Liver (tissue), 9 donors: Measurements from ENCODE around the gene ZNF785. TPM values are rescaled to one million over a fixed set of nuclear protein-coding genes. Genes with fewer than 3 reads are reported as not detected.

Experiments
- DNase-seq: peaks from one replicate; pipeline ENCODE4 v3.0.0-alpha.2; 2017; ENCODE audit warnings: low spot score
- H3K27ac ChIP-seq, 2 donors: one replicate each; pipeline ENCODE4 v1.7.0; 2013; ENCODE audit warnings: inconsistent platforms in 2 of 2, low read length in 2 of 2, control low read depth in 1 of 2, low read depth in 1 of 2, mild to moderate bottlenecking in 1 of 2
- H3K27me3 ChIP-seq, 4 donors: one replicate each; pipeline versions ENCODE4 v1.6.1 to v1.7.0; 2013; ENCODE audit warnings: low read length in 3 of 4, inconsistent platforms in 1 of 4, mild to moderate bottlenecking in 1 of 4, moderate library complexity in 1 of 4; ENCODE audit not compliant: control insufficient read depth in 4 of 4, insufficient read depth in 4 of 4
- H3K36me3 ChIP-seq, 4 donors: one replicate each; pipeline versions ENCODE4 v1.6.1 to v1.7.0; 2013; ENCODE audit warnings: low read length in 3 of 4, mild to moderate bottlenecking in 3 of 4, low read depth in 1 of 4, moderate library complexity in 1 of 4; ENCODE audit not compliant: control insufficient read depth in 4 of 4, insufficient read depth in 3 of 4
- H3K4me1 ChIP-seq, 4 donors: one replicate each; pipeline versions ENCODE4 v1.6.1 to v1.7.0; 2013; ENCODE audit warnings: low read length in 3 of 4, mild to moderate bottlenecking in 3 of 4, moderate library complexity in 1 of 4; ENCODE audit not compliant: control insufficient read depth in 4 of 4, insufficient read depth in 4 of 4
- H3K4me3 ChIP-seq, 3 donors: one replicate each; pipeline versions ENCODE4 v1.6.1 to v1.7.0; 2013; ENCODE audit warnings: low read length in 3 of 3, control low read depth in 1 of 3, low read depth in 1 of 3, mild to moderate bottlenecking in 1 of 3
- H3K9ac ChIP-seq, 2 donors: one replicate each; pipeline ENCODE4 v1.7.0; 2013; ENCODE audit warnings: low read length in 2 of 2, mild to moderate bottlenecking in 2 of 2, moderate library complexity in 2 of 2, control low read depth in 1 of 2, low read depth in 1 of 2
- H3K9me3 ChIP-seq, 4 donors: one replicate each; pipeline versions ENCODE4 v1.6.1 to v1.7.0; 2013; ENCODE audit warnings: low read length in 3 of 4; ENCODE audit not compliant: control insufficient read depth in 4 of 4
- EGR1 ChIP-seq, 2 donors: IDR thresholded peaks; 2 replicates each; pipeline ENCODE4 v1.6.1; 2016 to 2018; ENCODE audit warnings: antibody characterized with exemption in 2 of 2, low read depth in 2 of 2
- FOXA1 ChIP-seq: IDR thresholded peaks from 2 replicates; pipeline ENCODE4 v1.6.1; 2016; ENCODE audit warnings: antibody characterized with exemption
- FOXA2 ChIP-seq: IDR thresholded peaks from 2 replicates; pipeline ENCODE4 v1.6.1; 2016; ENCODE audit warnings: antibody characterized with exemption
- GABPA ChIP-seq, 2 donors: IDR thresholded peaks in 1 of 2; conservative IDR thresholded peaks in 1 of 2; 2 replicates each; pipeline ENCODE4 v1.6.1; 2016; ENCODE audit warnings: antibody characterized with exemption in 2 of 2, mild to moderate bottlenecking in 1 of 2, moderate library complexity in 1 of 2
- HNF4A ChIP-seq, 2 donors: conservative IDR thresholded peaks; 2 replicates each; pipeline ENCODE4 v1.6.1; 2016; ENCODE audit warnings: antibody characterized with exemption in 2 of 2, mild to moderate bottlenecking in 2 of 2
- HNF4G ChIP-seq: IDR thresholded peaks from 2 replicates; pipeline ENCODE4 v1.6.1; 2016; ENCODE audit warnings: antibody characterized with exemption
- MAX ChIP-seq: IDR thresholded peaks from 2 replicates; pipeline ENCODE4 v1.6.1; 2016; ENCODE audit warnings: antibody characterized with exemption
- NR2F2 ChIP-seq: IDR thresholded peaks from 2 replicates; pipeline ENCODE4 v1.6.1; 2016; ENCODE audit warnings: antibody characterized with exemption
- RAD21 ChIP-seq, 2 donors: IDR thresholded peaks; 2 replicates each; pipeline ENCODE4 v1.6.1; 2016; ENCODE audit warnings: antibody characterized with exemption in 2 of 2, mild to moderate bottlenecking in 2 of 2
- SP1 ChIP-seq: IDR thresholded peaks from 2 replicates; pipeline ENCODE4 v1.6.1; 2018; ENCODE audit warnings: antibody characterized with exemption, mild to moderate bottlenecking
- TAF1 ChIP-seq: conservative IDR thresholded peaks from 2 replicates; pipeline ENCODE4 v1.6.1; 2016; ENCODE audit warnings: antibody characterized with exemption, mild to moderate bottlenecking
- YY1 ChIP-seq: IDR thresholded peaks from 2 replicates; pipeline ENCODE4 v1.6.1; 2016; ENCODE audit warnings: antibody characterized with exemption, mild to moderate bottlenecking
- WGBS: extraction: QIAGEN DNeasy Blood & Tissue Kit; methylation state at CpG from one replicate; pipeline ENCODE4 v1.1.7; 2013; 5-methylcytosine and 5-hydroxymethylcytosine counted together
- polyA plus RNA-seq, 2 donors: library from polyadenylated mRNA; stranded (reverse) in 1 of 2; unstranded in 1 of 2; fragments of 200-250 nt in 1 of 2; fragments of >200 nt in 1 of 2; fragmentation: Nextera tagmentation in 1 of 2; extraction: Ambion mirVana in 1 of 2; gene quantifications; one replicate each; pipeline versions ENCODE4 v1.2.1 to v1.2.3, GENCODE V29; 2013 to 2015
- total RNA-seq, 2 donors: library from RNA; depleted of rRNA; stranded (reverse); fragments of >200 nt; gene quantifications; one replicate each; pipeline ENCODE4 v1.2.3, GENCODE V29; 2014
- TF ChIP-seq, protein P1 (sequence below): IDR thresholded peaks from 2 replicates; pipeline ENCODE4 v1.6.1; 2016; ENCODE audit warnings: antibody characterized with exemption, mild to moderate bottlenecking
- TF ChIP-seq, protein P2 (sequence below): fragments of 150-350 bp; IDR thresholded peaks from 2 replicates; pipeline ENCODE4 v1.5.1; 2017; ENCODE audit warnings: improper control_type of control experiment, low read depth, low read length; ENCODE audit not compliant: missing input control
- TF ChIP-seq, protein P3 (sequence below): IDR thresholded peaks from 2 replicates; pipeline ENCODE4 v1.6.1; 2016; ENCODE audit warnings: antibody characterized with exemption
- TF ChIP-seq, protein P4 (sequence below): IDR thresholded peaks from 2 replicates; pipeline ENCODE4 v1.6.1; 2016; ENCODE audit warnings: antibody characterized with exemption
- donor health status: healthy.
- donor health status: healthy.
- donor health status: healthy.
- donor health status: healthy.
- donor health status: healthy.

Gene ZNF785
- total and polyA plus RNA-seq, 4 donors: 1.8 to 5.9 (median 3.3) TPM

- TF ChIP-seq, protein P1, sequence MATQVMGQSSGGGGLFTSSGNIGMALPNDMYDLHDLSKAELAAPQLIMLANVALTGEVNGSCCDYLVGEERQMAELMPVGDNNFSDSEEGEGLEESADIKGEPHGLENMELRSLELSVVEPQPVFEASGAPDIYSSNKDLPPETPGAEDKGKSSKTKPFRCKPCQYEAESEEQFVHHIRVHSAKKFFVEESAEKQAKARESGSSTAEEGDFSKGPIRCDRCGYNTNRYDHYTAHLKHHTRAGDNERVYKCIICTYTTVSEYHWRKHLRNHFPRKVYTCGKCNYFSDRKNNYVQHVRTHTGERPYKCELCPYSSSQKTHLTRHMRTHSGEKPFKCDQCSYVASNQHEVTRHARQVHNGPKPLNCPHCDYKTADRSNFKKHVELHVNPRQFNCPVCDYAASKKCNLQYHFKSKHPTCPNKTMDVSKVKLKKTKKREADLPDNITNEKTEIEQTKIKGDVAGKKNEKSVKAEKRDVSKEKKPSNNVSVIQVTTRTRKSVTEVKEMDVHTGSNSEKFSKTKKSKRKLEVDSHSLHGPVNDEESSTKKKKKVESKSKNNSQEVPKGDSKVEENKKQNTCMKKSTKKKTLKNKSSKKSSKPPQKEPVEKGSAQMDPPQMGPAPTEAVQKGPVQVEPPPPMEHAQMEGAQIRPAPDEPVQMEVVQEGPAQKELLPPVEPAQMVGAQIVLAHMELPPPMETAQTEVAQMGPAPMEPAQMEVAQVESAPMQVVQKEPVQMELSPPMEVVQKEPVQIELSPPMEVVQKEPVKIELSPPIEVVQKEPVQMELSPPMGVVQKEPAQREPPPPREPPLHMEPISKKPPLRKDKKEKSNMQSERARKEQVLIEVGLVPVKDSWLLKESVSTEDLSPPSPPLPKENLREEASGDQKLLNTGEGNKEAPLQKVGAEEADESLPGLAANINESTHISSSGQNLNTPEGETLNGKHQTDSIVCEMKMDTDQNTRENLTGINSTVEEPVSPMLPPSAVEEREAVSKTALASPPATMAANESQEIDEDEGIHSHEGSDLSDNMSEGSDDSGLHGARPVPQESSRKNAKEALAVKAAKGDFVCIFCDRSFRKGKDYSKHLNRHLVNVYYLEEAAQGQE: no peak
- no peak for TF ChIP-seq NR2F2
These were observed 15.5 kb downstream of the ZNF785 start (continued) for GRCh38 chr16:30569746-30570635.

GRCh38 chr16:30569281-30569680 lies 16.2 kb downstream of the ZNF785 start:
- H3K36me3 ChIP-seq: peaks cover 0 to 1% (median 0%) of the 10 kb centered on the region in 4 donors
- no peak overlapping the region for H3K27ac ChIP-seq
- no peak for DNase-seq
- 98% methylated on average over 3 of the region's 3 CpGs for WGBS
- no peaks in the 10 kb centered on the region for H3K27me3 ChIP-seq
- H3K4me1 ChIP-seq: peaks cover 3 to 20% (median 13%) of the 10 kb centered on the region in 4 donors
- H3K9ac ChIP-seq: no peak overlapping the region
- H3K4me3 ChIP-seq: no peak overlapping the region
- TF ChIP-seq HNF4G: no peak
- no peak for TF ChIP-seq RAD21 (IDR thresholded peaks at IDR 0.05)
- no peak for TF ChIP-seq NR2F2
- TF ChIP-seq GABPA (IDR thresholded peaks at IDR 0.05 in 1 of 2, conservative IDR thresholded peaks at IDR 0.05 in 1 of 2): no peak
- TF ChIP-seq, protein P2, sequence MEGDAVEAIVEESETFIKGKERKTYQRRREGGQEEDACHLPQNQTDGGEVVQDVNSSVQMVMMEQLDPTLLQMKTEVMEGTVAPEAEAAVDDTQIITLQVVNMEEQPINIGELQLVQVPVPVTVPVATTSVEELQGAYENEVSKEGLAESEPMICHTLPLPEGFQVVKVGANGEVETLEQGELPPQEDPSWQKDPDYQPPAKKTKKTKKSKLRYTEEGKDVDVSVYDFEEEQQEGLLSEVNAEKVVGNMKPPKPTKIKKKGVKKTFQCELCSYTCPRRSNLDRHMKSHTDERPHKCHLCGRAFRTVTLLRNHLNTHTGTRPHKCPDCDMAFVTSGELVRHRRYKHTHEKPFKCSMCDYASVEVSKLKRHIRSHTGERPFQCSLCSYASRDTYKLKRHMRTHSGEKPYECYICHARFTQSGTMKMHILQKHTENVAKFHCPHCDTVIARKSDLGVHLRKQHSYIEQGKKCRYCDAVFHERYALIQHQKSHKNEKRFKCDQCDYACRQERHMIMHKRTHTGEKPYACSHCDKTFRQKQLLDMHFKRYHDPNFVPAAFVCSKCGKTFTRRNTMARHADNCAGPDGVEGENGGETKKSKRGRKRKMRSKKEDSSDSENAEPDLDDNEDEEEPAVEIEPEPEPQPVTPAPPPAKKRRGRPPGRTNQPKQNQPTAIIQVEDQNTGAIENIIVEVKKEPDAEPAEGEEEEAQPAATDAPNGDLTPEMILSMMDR: no peak
- TF ChIP-seq MAX: no peak
- no peak for TF ChIP-seq FOXA2
- no peak for TF ChIP-seq EGR1 (IDR thresholded peaks at IDR 0.05; ENCODE audit: low read depth in 2 of 2)
- TF ChIP-seq YY1: no peak
- no peak for TF ChIP-seq SP1
- TF ChIP-seq, protein P3, sequence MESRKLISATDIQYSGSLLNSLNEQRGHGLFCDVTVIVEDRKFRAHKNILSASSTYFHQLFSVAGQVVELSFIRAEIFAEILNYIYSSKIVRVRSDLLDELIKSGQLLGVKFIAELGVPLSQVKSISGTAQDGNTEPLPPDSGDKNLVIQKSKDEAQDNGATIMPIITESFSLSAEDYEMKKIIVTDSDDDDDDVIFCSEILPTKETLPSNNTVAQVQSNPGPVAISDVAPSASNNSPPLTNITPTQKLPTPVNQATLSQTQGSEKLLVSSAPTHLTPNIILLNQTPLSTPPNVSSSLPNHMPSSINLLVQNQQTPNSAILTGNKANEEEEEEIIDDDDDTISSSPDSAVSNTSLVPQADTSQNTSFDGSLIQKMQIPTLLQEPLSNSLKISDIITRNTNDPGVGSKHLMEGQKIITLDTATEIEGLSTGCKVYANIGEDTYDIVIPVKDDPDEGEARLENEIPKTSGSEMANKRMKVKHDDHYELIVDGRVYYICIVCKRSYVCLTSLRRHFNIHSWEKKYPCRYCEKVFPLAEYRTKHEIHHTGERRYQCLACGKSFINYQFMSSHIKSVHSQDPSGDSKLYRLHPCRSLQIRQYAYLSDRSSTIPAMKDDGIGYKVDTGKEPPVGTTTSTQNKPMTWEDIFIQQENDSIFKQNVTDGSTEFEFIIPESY: no peak
- no peak for TF ChIP-seq FOXA1
- TF ChIP-seq HNF4A (conservative IDR thresholded peaks at IDR 0.05): no peak
- TF ChIP-seq TAF1: no peak
- TF ChIP-seq, protein P4, sequence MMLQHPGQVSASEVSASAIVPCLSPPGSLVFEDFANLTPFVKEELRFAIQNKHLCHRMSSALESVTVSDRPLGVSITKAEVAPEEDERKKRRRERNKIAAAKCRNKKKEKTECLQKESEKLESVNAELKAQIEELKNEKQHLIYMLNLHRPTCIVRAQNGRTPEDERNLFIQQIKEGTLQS: no peak
- H3K9me3 ChIP-seq: no peaks in the 10 kb centered on the region
